HepG2 (cell line): ENCODE results near the gene PYGO2. TPM values are rescaled to one million over a fixed set of nuclear protein-coding genes. Genes with fewer than 3 reads are reported as not detected.

Source experiments
- ATF7-NPFF ChIP-seq: sonication (generic); formaldehyde crosslinking; IDR thresholded peaks from 2 replicates; pipeline ENCODE4 v1.8.1; 2023; ENCODE audit warnings: mild to moderate bottlenecking, low read depth, missing genetic modification reagents, moderate library complexity
- BATF2 ChIP-seq: sonication (generic); formaldehyde crosslinking; IDR thresholded peaks from 2 replicates; pipeline ENCODE4 v1.8.0; 2022; ENCODE audit warnings: mild to moderate bottlenecking, missing genetic modification reagents, moderate library complexity
- CEBPG ChIP-seq: IDR thresholded peaks from 2 replicates; pipeline ENCODE4 v1.6.1; 2016
- CREB1 ChIP-seq, 2 experiments: fragments of 450-650 bp in 1 of 2; IDR thresholded peaks; 2 replicates each; pipeline ENCODE4 v1.6.1; 2016 to 2017; ENCODE audit warnings: control low read depth in 1 of 2, mild to moderate bottlenecking in 1 of 2, missing compliant biosample characterization in 1 of 2, missing genetic modification characterization in 1 of 2
- GTF3A ChIP-seq: sonication (generic); formaldehyde crosslinking; conservative IDR thresholded peaks from 2 replicates; pipeline ENCODE4 v1.4.0; 2020; ENCODE audit warnings: mild to moderate bottlenecking, missing genetic modification reagents
- HNF4G ChIP-seq, 2 experiments: sonication (generic) in 1 of 2; formaldehyde crosslinking in 1 of 2; IDR thresholded peaks; 2 replicates each; pipeline versions ENCODE4 v1.4.0 to v1.6.1; 2011 to 2020; ENCODE audit warnings: borderline replicate concordance in 2 of 2, low read depth in 2 of 2, mild to moderate bottlenecking in 2 of 2, low read length in 1 of 2, missing genetic modification reagents in 1 of 2, moderate library complexity in 1 of 2
- KDM1A ChIP-seq: IDR thresholded peaks from 2 replicates; pipeline ENCODE4 v1.6.1; 2016; ENCODE audit warnings: missing compliant biosample characterization
- KLF11 ChIP-seq: IDR thresholded peaks from 2 replicates; pipeline ENCODE4 v1.6.1; 2016; ENCODE audit warnings: missing compliant biosample characterization
- MIER3 ChIP-seq: IDR thresholded peaks from 2 replicates; pipeline ENCODE4 v1.6.1; 2016; ENCODE audit warnings: missing compliant biosample characterization, borderline replicate concordance
- PAF1 ChIP-seq: IDR thresholded peaks from 2 replicates; pipeline ENCODE4 v1.6.1; 2016; ENCODE audit warnings: missing genetic modification reagents, missing compliant biosample characterization
- PAWR ChIP-seq: sonication (generic); formaldehyde crosslinking; IDR thresholded peaks from 2 replicates; pipeline ENCODE4 v1.4.0; 2020; ENCODE audit warnings: missing genetic modification reagents, mild to moderate bottlenecking, borderline replicate concordance
- PITX1 ChIP-seq: sonication (generic); formaldehyde crosslinking; IDR thresholded peaks from 2 replicates; pipeline ENCODE4 v1.5.1; 2020; ENCODE audit warnings: mild to moderate bottlenecking, missing genetic modification reagents
- POLR2A ChIP-seq, 2 experiments: IDR thresholded peaks; 2 replicates each; pipeline ENCODE4 v1.6.1; 2011; ENCODE audit warnings: low read depth in 2 of 2, low read length in 2 of 2, mild to moderate bottlenecking in 1 of 2, moderate library complexity in 1 of 2; ENCODE audit not compliant: insufficient read depth in 1 of 2
- RARA ChIP-seq: IDR thresholded peaks from 2 replicates; pipeline ENCODE4 v1.6.1; 2016; ENCODE audit warnings: missing genetic modification reagents, missing compliant biosample characterization
- SIN3B ChIP-seq: fragments of 150-350 bp; IDR thresholded peaks from 2 replicates; pipeline ENCODE4 v1.6.1; 2014; ENCODE audit warnings: low read length
- SMYD3 ChIP-seq: sonication (generic); formaldehyde crosslinking; IDR thresholded peaks from 2 replicates; pipeline ENCODE4 v1.8.1; 2023; ENCODE audit warnings: mild to moderate bottlenecking, missing genetic modification reagents
- STAT6 ChIP-seq: sonication (generic); formaldehyde crosslinking; IDR thresholded peaks from 2 replicates; pipeline ENCODE4 v1.4.0; 2020; ENCODE audit warnings: missing genetic modification reagents, mild to moderate bottlenecking, borderline replicate concordance
- TFDP2 ChIP-seq: sonication (generic); formaldehyde crosslinking; IDR thresholded peaks from 2 replicates; pipeline ENCODE4 v1.4.0; 2020; ENCODE audit warnings: missing genetic modification reagents
- XBP1 ChIP-seq: sonication (generic); formaldehyde crosslinking; IDR thresholded peaks from 2 replicates; pipeline ENCODE4 v1.5.0; 2020; ENCODE audit warnings: missing genetic modification reagents
- ZFP36L2 ChIP-seq: sonication (generic); formaldehyde crosslinking; IDR thresholded peaks from 2 replicates; pipeline ENCODE4 v1.4.0; 2020; ENCODE audit warnings: missing genetic modification reagents
- ZNF24 ChIP-seq: fragments of 450-650 bp; IDR thresholded peaks from 2 replicates; pipeline ENCODE4 v1.6.1; 2017; ENCODE audit warnings: antibody characterized with exemption, mild to moderate bottlenecking
- ZNF446 ChIP-seq: sonication (generic); formaldehyde crosslinking; IDR thresholded peaks from 2 replicates; pipeline ENCODE4 v1.5.0; 2020; ENCODE audit warnings: mild to moderate bottlenecking, missing genetic modification reagents
- ZNF589 ChIP-seq: sonication (generic); formaldehyde crosslinking; conservative IDR thresholded peaks from 2 replicates; pipeline ENCODE4 v1.8.0; 2022; ENCODE audit warnings: mild to moderate bottlenecking, moderate library complexity, missing genetic modification reagents
- ZNF788 ChIP-seq: sonication (generic); formaldehyde crosslinking; IDR thresholded peaks from 2 replicates; pipeline ENCODE4 v1.5.0; 2020; ENCODE audit warnings: mild to moderate bottlenecking, missing genetic modification reagents, borderline replicate concordance
- ZNF816 ChIP-seq: sonication (generic); formaldehyde crosslinking; IDR thresholded peaks from 2 replicates; pipeline ENCODE4 v1.8.0; 2022; ENCODE audit warnings: missing genetic modification reagents, mild to moderate bottlenecking, borderline replicate concordance
- polyA plus RNA-seq, 8 experiments: library from polyadenylated mRNA; depleted of rRNA in 3 of 8; stranded (reverse) in 7 of 8; unstranded in 1 of 8; fragments of >200 nt; fragmentation: Illumina TruSeq in 4 of 8; extraction: Trizol in 4 of 8; gene quantifications; 2 replicates each; pipeline versions ENCODE4 v1.2.1 to v1.2.3, GENCODE V29; 2011 to 2016; ENCODE audit warnings: low read depth in 4 of 8, missing spikeins in 1 of 8, mixed read lengths in 1 of 8; ENCODE audit not compliant: insufficient read depth in 1 of 8
- total RNA-seq, 5 experiments: library from RNA; depleted of rRNA; stranded (reverse); fragments of >200 nt; fragmentation: Illumina TruSeq; extraction: Trizol; gene quantifications; 2 replicates each; pipeline ENCODE4 v1.2.3, GENCODE V29; 2016; ENCODE audit warnings: low read depth in 1 of 5
- TF ChIP-seq, protein P1 (sequence below): sonication (generic); formaldehyde crosslinking; IDR thresholded peaks from 2 replicates; pipeline ENCODE4 v1.5.0; 2020; ENCODE audit warnings: missing genetic modification reagents

PYGO2 gene
- total and polyA plus RNA-seq, 2 of the 13 experiments (the other 11 are each of a cell fraction or from before 2014, with no cell fraction given) = 20.3 to 21.8 TPM

GRCh38 chr1:154973344-154974101, 11.9 kb upstream of the PYGO2 start (continued):
- 0 out of 2 replicates have a peak, but pooled peaks have one; percentile 34 for TF ChIP-seq TFDP2
- peak; percentile 78 for TF ChIP-seq ZNF816
- TF ChIP-seq PAF1 = no peak
- no peak for TF ChIP-seq BATF2 (CRISPR knock-in tag)
- TF ChIP-seq ZFP36L2 = no peak
- TF ChIP-seq ZNF788 (CRISPR knock-in tag) = peak; percentile 12; the same call in 1 of the 2 replicates
- TF ChIP-seq KDM1A (CRISPR knock-in tag) = no peak
- no peak for TF ChIP-seq KLF11
- no peak for TF ChIP-seq ATF7-NPFF
- TF ChIP-seq STAT6 (CRISPR knock-in tag) = 0 out of 2 replicates have a peak, but pooled peaks have one; percentile 30
- no peak for TF ChIP-seq PAWR (CRISPR knock-in tag)
- no peak for TF ChIP-seq ZNF24
- peak; percentile 28 for TF ChIP-seq RARA
- TF ChIP-seq HNF4G (IDR thresholded peaks at IDR 0.05; ENCODE audit: borderline replicate concordance, low read depth, low read length) = peak; percentile 42; the same call in 1 of the 2 replicates
- TF ChIP-seq HNF4G (CRISPR knock-in tag; IDR thresholded peaks at IDR 0.05; ENCODE audit: borderline replicate concordance, low read depth) = peak; percentile 27; the same call in 1 of the 2 replicates
- TF ChIP-seq XBP1 = no peak
- TF ChIP-seq CEBPG (CRISPR knock-in tag) = 0 out of 2 replicates have a peak, but pooled peaks have one; percentile 2
- no peak for TF ChIP-seq SIN3B
- TF ChIP-seq, protein P1, sequence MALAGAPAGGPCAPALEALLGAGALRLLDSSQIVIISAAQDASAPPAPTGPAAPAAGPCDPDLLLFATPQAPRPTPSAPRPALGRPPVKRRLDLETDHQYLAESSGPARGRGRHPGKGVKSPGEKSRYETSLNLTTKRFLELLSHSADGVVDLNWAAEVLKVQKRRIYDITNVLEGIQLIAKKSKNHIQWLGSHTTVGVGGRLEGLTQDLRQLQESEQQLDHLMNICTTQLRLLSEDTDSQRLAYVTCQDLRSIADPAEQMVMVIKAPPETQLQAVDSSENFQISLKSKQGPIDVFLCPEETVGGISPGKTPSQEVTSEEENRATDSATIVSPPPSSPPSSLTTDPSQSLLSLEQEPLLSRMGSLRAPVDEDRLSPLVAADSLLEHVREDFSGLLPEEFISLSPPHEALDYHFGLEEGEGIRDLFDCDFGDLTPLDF = no peak
- TF ChIP-seq PITX1 = 0 out of 2 replicates have a peak, but pooled peaks have one; percentile 44
- TF ChIP-seq MIER3 = peak; percentile 18; the same call in 1 of the 2 replicates
- TF ChIP-seq ZNF589 (CRISPR knock-in tag) = no peak
- TF ChIP-seq CREB1 (IDR thresholded peaks at IDR 0.05) = peak; percentile 64
- no peak for TF ChIP-seq CREB1 (CRISPR knock-in tag; IDR thresholded peaks at IDR 0.05)
- TF ChIP-seq GTF3A (CRISPR knock-in tag) = no peak
- peak; percentile 87 to 88 for TF ChIP-seq POLR2A (IDR thresholded peaks at IDR 0.05; ENCODE audit: insufficient read depth in 1 of 2, low read depth in 2 of 2, low read length in 2 of 2)
- no peak for TF ChIP-seq SMYD3 (CRISPR knock-in tag)
- TF ChIP-seq ZNF446 (CRISPR knock-in tag) = peak; percentile 80; the same call in 1 of the 2 replicates
